Keratinocyte (primary cell): ENCODE measurements around the gene FHDC1. TPM values are rescaled to one million over a fixed set of nuclear protein-coding genes. Genes with fewer than 3 reads are reported as not detected.

ENCODE experiments used
- DNase-seq: peaks from one replicate; pipeline ENCODE4 v3.0.0-alpha.2; 2011; ENCODE audit warnings: low read depth, missing footprints, low spot score
- FAIRE-seq: peaks from 2 replicates; lab custom pipeline; 2011; peaks lifted over from hg19 to GRCh38; lab: Jason Lieb, UNC
- H2AFZ ChIP-seq: 2 replicates; pipeline ENCODE4 v1.6.0; 2012; ENCODE audit warnings: low read length, control low read depth, inconsistent platforms; ENCODE audit not compliant: control insufficient read depth
- H3K27ac ChIP-seq: 2 replicates; pipeline ENCODE4 v1.5.1; 2011; ENCODE audit warnings: low read length; ENCODE audit not compliant: control insufficient read depth, insufficient read depth
- H3K27me3 ChIP-seq: 3 replicates; pipeline ENCODE4 v1.6.0; 2011; ENCODE audit warnings: low read length; ENCODE audit not compliant: control insufficient read depth, insufficient read depth; ENCODE audit errors: extremely low read depth
- H3K36me3 ChIP-seq, 2 experiments: 2 replicates in 1 of 2; 3 replicates in 1 of 2; pipeline ENCODE4 v1.5.1; 2011; ENCODE audit warnings: low read length in 2 of 2, mild to moderate bottlenecking in 1 of 2; ENCODE audit not compliant: control insufficient read depth in 2 of 2, insufficient read depth in 2 of 2; ENCODE audit errors: extremely low read depth in 1 of 2
- H3K4me1 ChIP-seq: 3 replicates; pipeline ENCODE4 v1.5.1; 2011; ENCODE audit warnings: low read length; ENCODE audit not compliant: control insufficient read depth, insufficient read depth; ENCODE audit errors: extremely low read depth
- H3K4me2 ChIP-seq: 3 replicates; pipeline ENCODE4 v1.6.0; 2011; ENCODE audit warnings: low read depth, low read length; ENCODE audit not compliant: control insufficient read depth, insufficient read depth; ENCODE audit errors: extremely low read depth
- H3K4me3 ChIP-seq, 3 experiments: fragments of 200-600 bp in 1 of 3; sonication (generic) in 1 of 3; 2 replicates in 2 of 3; 3 replicates in 1 of 3; pipeline ENCODE4 v1.5.1; 2011 to 2016; ENCODE audit warnings: low read length in 3 of 3, mild to moderate bottlenecking in 3 of 3, control low read depth in 2 of 3, inconsistent platforms in 1 of 3, low read depth in 1 of 3, mixed read lengths in 1 of 3, mixed run types in 1 of 3, moderate library complexity in 1 of 3; ENCODE audit not compliant: control insufficient read depth in 2 of 3, insufficient read depth in 2 of 3; ENCODE audit errors: extremely low read depth in 1 of 3
- H3K79me2 ChIP-seq: 2 replicates; pipeline ENCODE4 v1.6.0; 2012; ENCODE audit warnings: low read length; ENCODE audit not compliant: control insufficient read depth, insufficient read depth
- H3K9ac ChIP-seq: 3 replicates; pipeline ENCODE4 v1.6.0; 2011; ENCODE audit warnings: low read length; ENCODE audit not compliant: control insufficient read depth, insufficient read depth; ENCODE audit errors: extremely low read depth
- H3K9me1 ChIP-seq: 3 replicates; pipeline ENCODE4 v1.6.0; 2011; ENCODE audit warnings: low read length; ENCODE audit not compliant: control insufficient read depth, insufficient read depth; ENCODE audit errors: extremely low read depth
- H3K9me3 ChIP-seq: 2 replicates; pipeline ENCODE4 v1.5.1; 2012; ENCODE audit warnings: low read depth, low read length; ENCODE audit not compliant: control insufficient read depth
- H4K20me1 ChIP-seq: 3 replicates; pipeline ENCODE4 v1.6.0; 2011; ENCODE audit warnings: low read length; ENCODE audit not compliant: control insufficient read depth, insufficient read depth; ENCODE audit errors: extremely low read depth
- EZH2 ChIP-seq: IDR thresholded peaks from one replicate; pipeline ENCODE4 v1.6.1; 2012; ENCODE audit warnings: inconsistent platforms, mild to moderate bottlenecking, low read length, moderate library complexity
- dilution Hi-C: fragments of 300-500 bp; cut with MboI; formaldehyde crosslinking; loops from one replicate; pipeline ENCODE4 v1.7.0; 2020; ENCODE audit warnings: low sequenced_read_pairs; ENCODE audit not compliant: extremely low pct_ligation_motif_present
- polyA plus RNA-seq, 5 experiments: library from polyadenylated mRNA; depleted of rRNA in 3 of 5; stranded (reverse) in 3 of 5; stranded (forward) in 1 of 5; unstranded in 1 of 5; fragments of >200 nt; gene quantifications; 1 replicate in 1 of 5; 2 replicates in 3 of 5; 3 replicates in 1 of 5; pipeline versions ENCODE4 v1.2.1 to v1.2.3, GENCODE V29; 2011 to 2012; ENCODE audit warnings: missing spikeins in 2 of 5, low read depth in 1 of 5, low replicate concordance in 1 of 5
- TF ChIP-seq, protein P1 (sequence below), 3 experiments: IDR thresholded peaks in 1 of 3; conservative IDR thresholded peaks in 1 of 3; optimal IDR thresholded peaks in 1 of 3; 2 replicates in 2 of 3; 3 replicates in 1 of 3; pipeline versions ENCODE3 to v1.5.1; 2011; ENCODE audit warnings: low read length in 3 of 3, mild to moderate bottlenecking in 3 of 3, moderate library complexity in 2 of 3, control low read depth in 1 of 3, inconsistent platforms in 1 of 3; ENCODE audit not compliant: insufficient read depth in 2 of 3; ENCODE audit errors: extremely low read depth in 1 of 3

FHDC1 gene
- polyA plus RNA-seq, 1 donor (not counting 4 experiments of a cell fraction or from before 2014, with no cell fraction given), result 1.6 TPM

DNA sequence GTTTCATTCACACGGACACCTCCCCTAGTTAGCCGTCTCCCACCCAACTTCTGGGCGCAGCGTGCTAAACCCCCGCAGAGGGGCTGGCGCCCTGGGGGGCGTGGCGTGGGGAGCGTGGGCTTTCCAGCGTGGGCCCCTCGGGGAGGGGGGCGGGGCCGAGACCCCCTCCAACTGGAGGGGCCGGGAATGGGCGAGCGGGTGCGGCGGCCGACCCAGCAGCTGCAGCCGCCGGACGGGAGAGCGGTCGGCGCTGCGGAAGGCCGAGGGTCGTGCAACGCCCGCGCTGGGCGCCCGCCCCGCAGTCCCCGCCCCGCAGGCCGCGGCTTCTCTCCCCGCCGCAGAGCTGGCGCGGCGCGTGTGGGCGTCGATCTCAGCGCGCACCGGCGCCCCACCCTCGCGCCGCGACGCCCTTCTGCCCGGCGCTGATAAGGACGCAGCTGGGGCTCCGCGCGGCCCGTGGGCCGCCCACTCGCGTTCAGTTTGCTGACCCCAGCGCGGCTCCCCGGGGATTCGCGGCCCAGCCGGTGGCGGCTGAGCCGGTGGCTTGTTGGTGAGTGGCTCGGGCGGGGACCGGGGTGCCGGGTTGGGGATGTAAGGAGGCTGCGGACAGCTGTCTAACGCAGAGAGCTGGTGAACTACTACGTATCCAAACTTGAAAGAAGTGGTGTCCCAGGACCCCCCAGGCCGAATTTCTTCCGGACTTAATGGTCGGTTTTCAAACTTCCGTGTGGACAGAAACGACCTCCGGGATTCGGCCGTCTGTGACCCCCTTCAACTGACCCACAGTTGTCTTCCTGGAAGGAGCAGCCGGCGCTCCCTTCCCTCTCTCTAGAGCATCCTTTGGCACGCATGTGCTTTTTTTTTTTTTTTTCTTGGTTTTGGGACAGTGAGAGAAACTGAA lies 1.5 kb downstream of the FHDC1 start:
- Histone ChIP-seq H3K4me2 (peak overlapping the region; percentile 67), H2AFZ (peak overlapping the region; percentile 81), H3K27me3 (peaks cover 2% of the 10 kb centered on the region), H3K9ac (peak overlapping the region; percentile 70), H3K36me3 (no peaks in the 10 kb centered on the region), H3K27ac (no peak overlapping the region), H3K4me3 (peak overlapping the region; percentile 67 to 72 (median 69)), H4K20me1 (no peaks in the 10 kb centered on the region), H3K4me1 (no peaks in the 10 kb centered on the region), H3K9me1 (no peaks in the 10 kb centered on the region), H3K79me2 (no peaks in the 10 kb centered on the region), H3K9me3 (no peaks in the 10 kb centered on the region)
- peak; percentile 20 for FAIRE-seq
- no peak for DNase-seq
- TF ChIP-seq, protein P1, sequence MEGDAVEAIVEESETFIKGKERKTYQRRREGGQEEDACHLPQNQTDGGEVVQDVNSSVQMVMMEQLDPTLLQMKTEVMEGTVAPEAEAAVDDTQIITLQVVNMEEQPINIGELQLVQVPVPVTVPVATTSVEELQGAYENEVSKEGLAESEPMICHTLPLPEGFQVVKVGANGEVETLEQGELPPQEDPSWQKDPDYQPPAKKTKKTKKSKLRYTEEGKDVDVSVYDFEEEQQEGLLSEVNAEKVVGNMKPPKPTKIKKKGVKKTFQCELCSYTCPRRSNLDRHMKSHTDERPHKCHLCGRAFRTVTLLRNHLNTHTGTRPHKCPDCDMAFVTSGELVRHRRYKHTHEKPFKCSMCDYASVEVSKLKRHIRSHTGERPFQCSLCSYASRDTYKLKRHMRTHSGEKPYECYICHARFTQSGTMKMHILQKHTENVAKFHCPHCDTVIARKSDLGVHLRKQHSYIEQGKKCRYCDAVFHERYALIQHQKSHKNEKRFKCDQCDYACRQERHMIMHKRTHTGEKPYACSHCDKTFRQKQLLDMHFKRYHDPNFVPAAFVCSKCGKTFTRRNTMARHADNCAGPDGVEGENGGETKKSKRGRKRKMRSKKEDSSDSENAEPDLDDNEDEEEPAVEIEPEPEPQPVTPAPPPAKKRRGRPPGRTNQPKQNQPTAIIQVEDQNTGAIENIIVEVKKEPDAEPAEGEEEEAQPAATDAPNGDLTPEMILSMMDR (optimal IDR thresholded peaks at IDR 0.05 in 1 of 3, IDR thresholded peaks at IDR 0.05 in 1 of 3, conservative IDR thresholded peaks at IDR 0.05 in 1 of 3; ENCODE audit: extremely low read depth in 1 of 3, insufficient read depth in 2 of 3, low read length in 3 of 3), result no peak
- no peak for TF ChIP-seq EZH2
- dilution Hi-C loops, result no loop called here

DNA sequence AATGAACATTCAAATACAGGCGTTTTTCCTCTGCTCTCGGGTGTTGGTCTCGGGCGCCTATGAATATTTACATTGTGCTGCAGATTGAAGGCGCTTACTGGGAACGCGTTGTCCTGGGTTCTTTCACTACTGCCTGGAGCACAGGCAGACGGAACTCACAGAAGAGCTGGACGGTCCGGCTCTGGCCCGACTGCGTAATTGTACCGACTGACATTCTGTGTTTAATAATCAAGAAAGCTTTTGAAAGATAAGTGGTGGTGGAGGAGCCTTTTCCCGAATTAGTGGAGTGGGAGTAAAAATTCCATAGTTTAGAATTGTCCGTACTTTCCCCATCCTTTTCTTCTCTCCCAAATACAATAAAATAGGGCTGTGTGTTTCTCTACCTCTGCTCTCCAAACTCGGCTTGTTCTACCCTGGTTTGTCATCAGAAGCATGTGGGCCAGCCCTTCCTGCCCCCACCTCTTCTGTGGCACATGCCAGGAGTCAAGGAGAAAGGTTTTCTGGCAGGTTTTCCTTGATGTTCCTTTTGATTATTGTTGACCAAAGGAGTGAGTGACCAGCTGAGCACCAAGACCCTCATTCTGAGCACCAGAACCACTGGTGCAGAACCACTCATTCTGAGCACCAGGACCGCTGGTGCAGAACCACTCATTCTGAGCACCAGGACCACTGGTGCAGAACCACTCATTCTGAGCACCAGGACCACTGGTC lies 2.3 kb downstream of the FHDC1 start:
- no peaks in the 10 kb centered on the region for H4K20me1 ChIP-seq
- no peaks in the 10 kb centered on the region for H3K4me1 ChIP-seq
- peaks cover 2% of the 10 kb centered on the region for H3K27me3 ChIP-seq
- H3K9ac ChIP-seq, result peak overlapping the region; percentile 70
- FAIRE-seq (no peak), DNase-seq (no peak)
- no peak overlapping the region for H3K27ac ChIP-seq
- no peaks in the 10 kb centered on the region for H3K9me1 ChIP-seq
- dilution Hi-C loops, result no loop called here
- peaks cover 0 to 2% of the 10 kb centered on the region in 2 experiments for H3K36me3 ChIP-seq
- H3K4me3 ChIP-seq, result peak overlapping the region; percentile 67 to 72 (median 69)
- no peak overlapping the region for H2AFZ ChIP-seq
- H3K4me2 ChIP-seq, result peak overlapping the region; percentile 67
- H3K79me2 ChIP-seq, result no peaks in the 10 kb centered on the region
- TF ChIP-seq, protein P1 (optimal IDR thresholded peaks at IDR 0.05 in 1 of 3, IDR thresholded peaks at IDR 0.05 in 1 of 3, conservative IDR thresholded peaks at IDR 0.05 in 1 of 3; ENCODE audit: extremely low read depth in 1 of 3, insufficient read depth in 2 of 3, low read length in 3 of 3), result no peak
- no peak for TF ChIP-seq EZH2
- no peaks in the 10 kb centered on the region for H3K9me3 ChIP-seq
